Ureter (tissue), 1 donor: ENCODE results near the gene HSPA6. TPM values are rescaled to one million over a fixed set of nuclear protein-coding genes. Genes with fewer than 3 reads are reported as not detected.
"Not testable (repeated sequence)": the region's sequence is repeated elsewhere in the genome, so short reads cannot be mapped to it uniquely, and the experiment has no call there.

Experiments used
- DNase-seq: peaks from one replicate; pipeline ENCODE4 v3.0.0-alpha.2; 2020; ENCODE audit warnings: low spot score
- total RNA-seq: library from RNA; stranded (reverse); gene quantifications from one replicate; pipeline ENCODE4 v1.2.4, GENCODE V29; 2023
- donor health status: DM: yes; HTN: yes; CAD: no.

The HSPA6 gene
- total RNA-seq, 1 donor from 2014 or later = 2.9 TPM

GRCh38 chr1:161560960-161561715 lies 36.8 kb downstream of the HSPA6 start:
- DNase-seq = not testable (repeated sequence)

- not testable (repeated sequence) for DNase-seq
These were observed 38.1 kb downstream of the HSPA6 start for GRCh38 chr1:161562441-161562840.

- DNase-seq = not testable (repeated sequence)
These were observed 39.2 kb downstream of the HSPA6 start for GRCh38 chr1:161563522-161563921.

GRCh38 chr1:161566602-161566960 lies 42.2 kb downstream of the HSPA6 start:
- DNase-seq = not testable (repeated sequence)

GRCh38 chr1:161571703-161572102 lies 47.4 kb downstream of the HSPA6 start:
- DNase-seq = not testable (repeated sequence)

Other genes with a start within 250 kb of the HSPA6 start
- gene MPZ, start 214.6 kb upstream of the HSPA6 start, total RNA-seq = 3.1 TPM
- 169 TPM for gene SDHC, start 210.2 kb upstream of the HSPA6 start, total RNA-seq
- not detected for gene CFAP126, start 156.7 kb upstream of the HSPA6 start, total RNA-seq
- 18.5 TPM for gene FCGR2A, start 19.1 kb upstream of the HSPA6 start, total RNA-seq
- gene FCGR3A, start 25.3 kb downstream of the HSPA6 start, total RNA-seq = 6.8 TPM
- 1.6 TPM for gene FCGR3B, start 106.6 kb downstream of the HSPA6 start, total RNA-seq
- 11.6 TPM for gene FCGR2B, start 138.6 kb downstream of the HSPA6 start, total RNA-seq
- gene FCRLA, start 182.7 kb downstream of the HSPA6 start, total RNA-seq = 0.75 TPM
- 3.9 TPM for gene FCRLB, start 197.0 kb downstream of the HSPA6 start, total RNA-seq
- 21.9 TPM for gene DUSP12, start 225.2 kb downstream of the HSPA6 start, total RNA-seq
- 39.4 TPM for gene ATF6, start 241.8 kb downstream of the HSPA6 start, total RNA-seq